Panc1 (cell line): ENCODE data around the gene ARPIN. TPM values are rescaled to one million over a fixed set of nuclear protein-coding genes. Genes with fewer than 3 reads are reported as not detected.

ENCODE experiments used
- ATAC-seq: fragments of 200-7000 bp; cut with Tn5 transposase; 2 replicates; pipeline ENCODE4 v1.9.1; 2020; ENCODE audit warnings: mild to moderate bottlenecking, moderate library complexity
- BruUV-seq: library from RNA; stranded (reverse); fragments of 400-500 nt; replicated peaks from 2 replicates; lab custom pipeline; 2021; lab: Mats Ljungman, UMichigan
- CTCF ChIA-PET: fragments of 300-600 bp; sonication (Branson Sonifier 250); formaldehyde crosslinking; loops from one replicate; lab custom pipeline; 2022; ENCODE audit warnings: antibody characterized with exemption; lab: Charles Lee
- POLR2A ChIA-PET: fragments of 300-600 bp; sonication (Branson Sonifier 250); formaldehyde crosslinking; loops from one replicate; lab custom pipeline; 2022; ENCODE audit warnings: antibody characterized with exemption; lab: Charles Lee
- DNase-seq: peaks from one replicate; pipeline ENCODE4 v3.0.0-alpha.2; 2010; ENCODE audit warnings: low read depth, low spot score
- H3K27ac ChIP-seq: 2 replicates; pipeline ENCODE4 v1.5.1; 2011; ENCODE audit warnings: mild to moderate bottlenecking, low read length, inconsistent platforms
- H3K27me3 ChIP-seq: fragments of 200-500 bp; sonication (Bioruptor generic); 2 replicates; pipeline ENCODE4 v1.6.0; 2014; ENCODE audit warnings: low read length, inconsistent platforms; ENCODE audit not compliant: control insufficient read depth, insufficient read depth
- H3K36me3 ChIP-seq: fragments of 200-500 bp; sonication (Bioruptor generic); 2 replicates; pipeline ENCODE4 v1.5.1; 2014; ENCODE audit warnings: inconsistent platforms, mild to moderate bottlenecking, low read length, moderate library complexity; ENCODE audit not compliant: control insufficient read depth, insufficient read depth
- H3K4me1 ChIP-seq: 2 replicates; pipeline ENCODE4 v1.5.1; 2011; ENCODE audit warnings: inconsistent platforms, mild to moderate bottlenecking, low read length, moderate library complexity; ENCODE audit not compliant: control insufficient read depth, insufficient read depth
- H3K4me3 ChIP-seq, 2 experiments: 2 replicates each; pipeline ENCODE4 v1.5.1; 2011 to 2012; ENCODE audit warnings: low read depth in 2 of 2, low read length in 2 of 2, mild to moderate bottlenecking in 2 of 2, inconsistent platforms in 1 of 2, moderate library complexity in 1 of 2
- H3K9me3 ChIP-seq: fragments of 200-500 bp; sonication (Bioruptor generic); 2 replicates; pipeline ENCODE4 v1.5.1; 2014; ENCODE audit warnings: low read depth, mild to moderate bottlenecking, inconsistent platforms, low read length, moderate library complexity; ENCODE audit not compliant: control insufficient read depth, insufficient read depth
- POLR2AphosphoS5 ChIP-seq: IDR thresholded peaks from 2 replicates; pipeline ENCODE4 v1.6.1; 2012; ENCODE audit warnings: mild to moderate bottlenecking, low read depth, low read length, moderate library complexity
- REST ChIP-seq, 2 experiments: IDR thresholded peaks; 2 replicates each; pipeline ENCODE4 v1.6.1; 2011 to 2012; ENCODE audit warnings: low read depth in 2 of 2, control low read depth in 1 of 2, low read length in 1 of 2, mild to moderate bottlenecking in 1 of 2, moderate library complexity in 1 of 2; ENCODE audit not compliant: insufficient read depth in 1 of 2
- SIN3A ChIP-seq: IDR thresholded peaks from 2 replicates; pipeline ENCODE4 v1.6.1; 2012; ENCODE audit warnings: low read depth, mild to moderate bottlenecking, low read length, moderate library complexity, borderline replicate concordance; ENCODE audit not compliant: insufficient read depth
- TCF7L2 ChIP-seq: IDR thresholded peaks from 2 replicates; pipeline ENCODE4 v1.6.1; 2011; ENCODE audit warnings: mild to moderate bottlenecking, low read depth, low read length, inconsistent platforms
- in situ Hi-C: cut with HindIII; loops from 2 replicates; pipeline ENCODE4 v1.10.0; 2016; ENCODE audit warnings: low sequenced_read_pairs, low pct_unique_long_range_greater_than_20kb
- intact Hi-C: fragments of 100-400 bp; cut with micrococcal nuclease; formaldehyde crosslinking; loops from one replicate; pipeline ENCODE4 v1.10.0; 2022; ENCODE audit not compliant: unreplicated experiment
- total RNA-seq: library from RNA; stranded (reverse); gene quantifications from one replicate; pipeline ENCODE4 v1.2.1, GENCODE V29; 2021; ENCODE audit not compliant: unreplicated experiment
- TF ChIP-seq, protein P1 (sequence below): fragments of 450-650 bp; IDR thresholded peaks from 2 replicates; pipeline ENCODE4 v1.5.1; 2017; ENCODE audit warnings: mild to moderate bottlenecking

The ARPIN gene
- total RNA-seq, 1 experiment from 2014 or later, result 6.3 TPM

- ATAC-seq (no peak), DNase-seq (no peak)
- Histone ChIP-seq H3K4me1 (no peaks in the 10 kb centered on the region), H3K4me3 (no peak overlapping the region), H3K27me3 (no peaks in the 10 kb centered on the region), H3K27ac (no peak overlapping the region), H3K36me3 (no peaks in the 10 kb centered on the region), H3K9me3 (no peaks in the 10 kb centered on the region)
- BruUV-seq, result no TSS peak
- in situ Hi-C loops (no loop called here), intact Hi-C loops (no loop called here)
- POLR2A ChIA-PET, result interaction anchor here (0.5 to 0.6 kb wide), 3 partner anchors 41 to 279 kb away, joined by 3 to 15 read pairs (median 11); no protein-coding TSS in a partner anchor
- CTCF ChIA-PET, result interaction anchor here (0.6 kb wide), 1 partner anchor 20 kb away, joined by 6 read pairs; no protein-coding TSS in a partner anchor
- TF ChIP-seq TCF7L2, result no peak
Measured at GRCh38 chr15:89937365-89938350, 24.9 kb upstream of the ARPIN start.

DNA sequence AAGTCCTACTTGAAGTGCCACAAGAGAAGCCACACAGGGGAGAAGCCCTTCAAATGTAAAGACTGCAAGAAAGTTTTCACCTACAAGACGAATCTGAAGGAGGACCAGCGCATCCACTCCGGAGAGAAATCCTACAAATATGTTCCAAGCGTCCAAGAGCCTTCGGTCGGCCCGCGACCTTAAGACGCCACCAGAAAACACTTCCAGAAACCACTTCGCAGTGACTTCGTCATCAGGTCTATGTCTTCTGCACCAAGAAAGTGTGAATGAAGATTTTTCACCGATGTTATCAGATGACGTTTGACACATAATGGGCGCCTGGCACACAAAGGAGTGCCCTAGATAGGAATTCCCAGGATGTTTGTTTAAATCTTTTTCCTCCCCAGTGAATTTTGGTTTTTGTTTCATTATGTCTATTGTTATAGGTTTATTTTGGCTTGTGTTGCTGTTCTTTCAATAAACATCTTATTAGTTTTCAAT lies 24.1 kb upstream of the ARPIN start:
- CTCF ChIA-PET, result interaction anchor here (0.5 kb wide), 1 partner anchor 14 kb away, joined by 4 read pairs; no protein-coding TSS in a partner anchor
- BruUV-seq, result no TSS peak
- Histone ChIP-seq H3K4me3 (no peak overlapping the region), H3K36me3 (no peaks in the 10 kb centered on the region), H3K27ac (no peak overlapping the region), H3K4me1 (no peaks in the 10 kb centered on the region), H3K9me3 (no peaks in the 10 kb centered on the region), H3K27me3 (no peaks in the 10 kb centered on the region)
- in situ Hi-C loops, result no loop called here
- no peak for DNase-seq
- POLR2A ChIA-PET, result interaction anchor here (0.5 to 0.6 kb wide), 2 partner anchors 42 to 127 kb away, joined by 3 to 11 read pairs; no protein-coding TSS in a partner anchor
- TF ChIP-seq POLR2AphosphoS5 (no peak), TCF7L2 (no peak), REST (IDR thresholded peaks at IDR 0.05; ENCODE audit: insufficient read depth in 1 of 2, low read depth in 2 of 2, low read length in 1 of 2) (no peak), SIN3A (no peak)
- TF ChIP-seq, protein P1, sequence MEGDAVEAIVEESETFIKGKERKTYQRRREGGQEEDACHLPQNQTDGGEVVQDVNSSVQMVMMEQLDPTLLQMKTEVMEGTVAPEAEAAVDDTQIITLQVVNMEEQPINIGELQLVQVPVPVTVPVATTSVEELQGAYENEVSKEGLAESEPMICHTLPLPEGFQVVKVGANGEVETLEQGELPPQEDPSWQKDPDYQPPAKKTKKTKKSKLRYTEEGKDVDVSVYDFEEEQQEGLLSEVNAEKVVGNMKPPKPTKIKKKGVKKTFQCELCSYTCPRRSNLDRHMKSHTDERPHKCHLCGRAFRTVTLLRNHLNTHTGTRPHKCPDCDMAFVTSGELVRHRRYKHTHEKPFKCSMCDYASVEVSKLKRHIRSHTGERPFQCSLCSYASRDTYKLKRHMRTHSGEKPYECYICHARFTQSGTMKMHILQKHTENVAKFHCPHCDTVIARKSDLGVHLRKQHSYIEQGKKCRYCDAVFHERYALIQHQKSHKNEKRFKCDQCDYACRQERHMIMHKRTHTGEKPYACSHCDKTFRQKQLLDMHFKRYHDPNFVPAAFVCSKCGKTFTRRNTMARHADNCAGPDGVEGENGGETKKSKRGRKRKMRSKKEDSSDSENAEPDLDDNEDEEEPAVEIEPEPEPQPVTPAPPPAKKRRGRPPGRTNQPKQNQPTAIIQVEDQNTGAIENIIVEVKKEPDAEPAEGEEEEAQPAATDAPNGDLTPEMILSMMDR, result no peak
- intact Hi-C loops, result no loop called here
- ATAC-seq, result no peak
